Neural cell (in vitro differentiated cells): ENCODE measurements around the gene GLYATL1. TPM values are rescaled to one million over a fixed set of nuclear protein-coding genes. Genes with fewer than 3 reads are reported as not detected.

Source experiments
- H2AFZ ChIP-seq: fragments of 200-600, 300-800 bp; sonication (generic), shearing (Covaris generic); 2 replicates; pipeline ENCODE4 v1.6.0; 2014; ENCODE audit warnings: low read depth, mild to moderate bottlenecking, antibody characterized with exemption, low read length, moderate library complexity
- H3F3A ChIP-seq: fragments of 200-600 bp; shearing (Covaris generic); 2 replicates; pipeline ENCODE4 v1.6.1; 2016; ENCODE audit warnings: mild to moderate bottlenecking, moderate library complexity, mixed read lengths, antibody characterized with exemption, low read length; ENCODE audit not compliant: insufficient read depth, poor library complexity, severe bottlenecking
- H3K27ac ChIP-seq: fragments of 200-600, 300-800 bp; sonication (generic), shearing (Covaris generic); 2 replicates; pipeline ENCODE4 v1.5.1; 2014; ENCODE audit warnings: mild to moderate bottlenecking, low read length, moderate library complexity
- H3K27me3 ChIP-seq: fragments of 300-800, 200-600 bp; sonication (generic), shearing (Covaris generic); 2 replicates; pipeline ENCODE4 v1.6.0; 2014; ENCODE audit warnings: mild to moderate bottlenecking, low read depth, low read length, moderate library complexity; ENCODE audit not compliant: insufficient read depth
- H3K36me3 ChIP-seq: fragments of 300-800, 200-600 bp; sonication (generic), shearing (Covaris generic); 2 replicates; pipeline ENCODE4 v1.5.1; 2014; ENCODE audit warnings: mild to moderate bottlenecking, antibody characterized with exemption, low read length, moderate library complexity; ENCODE audit not compliant: insufficient read depth
- H3K4me2 ChIP-seq: fragments of 300-800, 200-600 bp; sonication (generic), shearing (Covaris generic); 2 replicates; pipeline ENCODE4 v1.6.0; 2014; ENCODE audit warnings: mild to moderate bottlenecking, low read length
- H3K4me3 ChIP-seq: fragments of 300-800, 200-600 bp; sonication (generic), shearing (Covaris generic); 2 replicates; pipeline ENCODE4 v1.5.1; 2014; ENCODE audit warnings: mild to moderate bottlenecking, low read length, moderate library complexity
- H3K79me2 ChIP-seq: fragments of 200-600 bp; shearing (Covaris generic); replicated peaks from 2 replicates; pipeline ENCODE4 v1.6.0; 2014; ENCODE audit warnings: mild to moderate bottlenecking, low read length, moderate library complexity; ENCODE audit not compliant: insufficient read depth
- H3K9ac ChIP-seq: fragments of 300-800, 200-600 bp; sonication (generic), shearing (Covaris generic); 2 replicates; pipeline ENCODE4 v1.6.1; 2016; ENCODE audit warnings: mild to moderate bottlenecking, low read length, mixed read lengths
- H3K9me2 ChIP-seq: fragments of 200-600 bp; shearing (Covaris generic); 2 replicates; pipeline ENCODE4 v1.6.1; 2016; ENCODE audit warnings: mild to moderate bottlenecking, low read length, mixed read lengths; ENCODE audit not compliant: insufficient read depth
- H3K9me3 ChIP-seq: fragments of 200-600, 300-800 bp; sonication (generic), shearing (Covaris generic); 2 replicates; pipeline ENCODE4 v1.6.1; 2016; ENCODE audit warnings: mild to moderate bottlenecking, mixed run types, low read length, moderate library complexity, mixed read lengths
- H4K20me1 ChIP-seq: fragments of 200-600 bp; shearing (Covaris generic); 2 replicates; pipeline ENCODE4 v1.6.1; 2016; ENCODE audit warnings: mild to moderate bottlenecking, mixed run types; ENCODE audit not compliant: insufficient read depth
- CTCF ChIP-seq: fragments of 450-650 bp; IDR thresholded peaks from 2 replicates; pipeline ENCODE4 v1.5.1; 2014; ENCODE audit warnings: antibody characterized with exemption, mild to moderate bottlenecking, moderate library complexity; ENCODE audit not compliant: poor library complexity, severe bottlenecking
- EP300 ChIP-seq: fragments of 450-650 bp; conservative IDR thresholded peaks from 2 replicates; pipeline ENCODE4 v1.6.1; 2014; ENCODE audit warnings: antibody characterized with exemption, mild to moderate bottlenecking, moderate library complexity; ENCODE audit not compliant: poor library complexity, severe bottlenecking
- EZH2 ChIP-seq: fragments of 200-600, 300-800 bp; shearing (Covaris generic), sonication (generic); IDR thresholded peaks from 2 replicates; pipeline ENCODE4 v1.6.1; 2014; ENCODE audit warnings: antibody characterized with exemption, low read length, borderline replicate concordance, mild to moderate bottlenecking; ENCODE audit not compliant: insufficient read depth, poor library complexity, severe bottlenecking
- MXI1 ChIP-seq: fragments of 450-650 bp; conservative IDR thresholded peaks from 2 replicates; pipeline ENCODE4 v1.6.1; 2014; ENCODE audit warnings: antibody characterized with exemption, mild to moderate bottlenecking; ENCODE audit not compliant: poor library complexity, severe bottlenecking
- POLR2AphosphoS5 ChIP-seq: IDR thresholded peaks from 2 replicates; pipeline ENCODE4 v1.6.1; 2012
- RAD21 ChIP-seq: fragments of 450-650 bp; conservative IDR thresholded peaks from 2 replicates; pipeline ENCODE4 v1.6.1; 2014; ENCODE audit warnings: antibody characterized with exemption, mild to moderate bottlenecking, moderate library complexity
- REST ChIP-seq: IDR thresholded peaks from 2 replicates; pipeline ENCODE4 v1.6.1; 2012; ENCODE audit warnings: borderline replicate concordance
- SMC3 ChIP-seq: fragments of 450-650 bp; conservative IDR thresholded peaks from 2 replicates; pipeline ENCODE4 v1.6.1; 2014; ENCODE audit warnings: antibody characterized with exemption, mild to moderate bottlenecking, moderate library complexity; ENCODE audit not compliant: poor library complexity
- TAF1 ChIP-seq: IDR thresholded peaks from 2 replicates; pipeline ENCODE4 v1.6.1; 2012; ENCODE audit warnings: low read depth
- polyA plus RNA-seq: library from polyadenylated mRNA; depleted of rRNA; stranded (reverse); fragments of >200 nt; gene quantifications from 2 replicates; pipeline ENCODE4 v1.2.3, GENCODE V29; 2014

The GLYATL1 gene
- polyA plus RNA-seq, 1 donor from 2014 or later, result 0.84 TPM

GRCh38 chr11:58968251-58968711 is 29.0 kb downstream of the GLYATL1 start:
- H3K27ac ChIP-seq, result no peak overlapping the region
- H3K9me3 ChIP-seq, result no peaks in the 10 kb centered on the region
- H3K9ac ChIP-seq, result no peak overlapping the region
- H4K20me1 ChIP-seq, result no peaks in the 10 kb centered on the region
- H3F3A ChIP-seq, result no peaks in the 10 kb centered on the region
- H3K36me3 ChIP-seq, result no peaks in the 10 kb centered on the region
- H2AFZ ChIP-seq, result no peak overlapping the region
- H3K4me2 ChIP-seq, result no peak overlapping the region
- TF ChIP-seq SMC3, result no peak
- no peak for TF ChIP-seq EZH2
- TF ChIP-seq TAF1, result no peak
- no peak for TF ChIP-seq MXI1
- no peak for TF ChIP-seq EP300
- TF ChIP-seq RAD21, result no peak
- TF ChIP-seq POLR2AphosphoS5, result no peak
- TF ChIP-seq REST, result no peak
- no peak for TF ChIP-seq CTCF
- no peaks in the 10 kb centered on the region for H3K27me3 ChIP-seq
- H3K9me2 ChIP-seq, result no peaks in the 10 kb centered on the region
- no peak overlapping the region for H3K4me3 ChIP-seq
- H3K79me2 ChIP-seq, result no peaks in the 10 kb centered on the region

GRCh38 chr11:58977470-58977869 is 38.2 kb downstream of the GLYATL1 start:
- Histone ChIP-seq H3K4me3 (no peak overlapping the region), H3K79me2 (no peaks in the 10 kb centered on the region), H3K9me2 (no peaks in the 10 kb centered on the region), H3K27ac (no peak overlapping the region), H3F3A (no peaks in the 10 kb centered on the region), H3K9me3 (no peaks in the 10 kb centered on the region), H2AFZ (no peak overlapping the region), H3K4me2 (no peak overlapping the region), H3K9ac (no peak overlapping the region), H4K20me1 (no peaks in the 10 kb centered on the region), H3K27me3 (no peaks in the 10 kb centered on the region), H3K36me3 (no peaks in the 10 kb centered on the region)
- TF ChIP-seq SMC3 (no peak), REST (no peak), CTCF (no peak), EP300 (no peak), TAF1 (no peak), EZH2 (no peak), POLR2AphosphoS5 (no peak), MXI1 (no peak), RAD21 (no peak)
